NCI-H1694 treated with DMSO at 0.1 percent for 48 hours (cell line): Measurements from ENCODE around the gene MAGEB6.
"Not testable (repeated sequence)": the region's sequence is repeated elsewhere in the genome, so short reads cannot be mapped to it uniquely, and the experiment has no call there.

Source experiments
- DNase-seq: peaks from one replicate; lab custom pipeline; 2025; lab: John Stamatoyannopoulos, UW

The MAGEB6 gene, protein sequence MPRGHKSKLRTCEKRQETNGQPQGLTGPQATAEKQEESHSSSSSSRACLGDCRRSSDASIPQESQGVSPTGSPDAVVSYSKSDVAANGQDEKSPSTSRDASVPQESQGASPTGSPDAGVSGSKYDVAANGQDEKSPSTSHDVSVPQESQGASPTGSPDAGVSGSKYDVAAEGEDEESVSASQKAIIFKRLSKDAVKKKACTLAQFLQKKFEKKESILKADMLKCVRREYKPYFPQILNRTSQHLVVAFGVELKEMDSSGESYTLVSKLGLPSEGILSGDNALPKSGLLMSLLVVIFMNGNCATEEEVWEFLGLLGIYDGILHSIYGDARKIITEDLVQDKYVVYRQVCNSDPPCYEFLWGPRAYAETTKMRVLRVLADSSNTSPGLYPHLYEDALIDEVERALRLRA

DNA sequence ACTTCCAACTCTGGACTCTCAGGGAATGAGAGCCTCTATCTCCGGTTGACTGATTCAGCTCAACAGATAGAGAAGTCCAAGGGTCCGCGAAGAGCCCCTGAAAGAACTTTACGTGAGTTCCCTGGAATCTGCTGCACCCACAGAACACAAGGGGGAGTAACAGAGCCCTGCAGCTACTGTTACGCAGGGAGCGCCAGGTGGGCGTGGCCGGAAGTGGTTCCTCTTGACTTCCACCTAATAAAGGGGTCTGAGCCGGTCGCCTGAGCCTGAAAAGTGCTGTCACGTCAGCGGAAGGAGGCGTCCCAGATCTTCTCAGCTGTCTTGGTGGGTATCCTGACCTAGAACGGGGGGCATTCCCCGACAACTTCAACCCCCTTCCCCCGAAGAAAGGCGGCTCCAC lies at the start of gene MAGEB6:
TSS of gene MAGEB6 (plus strand) at position 237 of the 400 bp plus-strand sequence. CDS start 1,407 bp downstream, outside the sequence.
- DNase-seq = no peak

DNA sequence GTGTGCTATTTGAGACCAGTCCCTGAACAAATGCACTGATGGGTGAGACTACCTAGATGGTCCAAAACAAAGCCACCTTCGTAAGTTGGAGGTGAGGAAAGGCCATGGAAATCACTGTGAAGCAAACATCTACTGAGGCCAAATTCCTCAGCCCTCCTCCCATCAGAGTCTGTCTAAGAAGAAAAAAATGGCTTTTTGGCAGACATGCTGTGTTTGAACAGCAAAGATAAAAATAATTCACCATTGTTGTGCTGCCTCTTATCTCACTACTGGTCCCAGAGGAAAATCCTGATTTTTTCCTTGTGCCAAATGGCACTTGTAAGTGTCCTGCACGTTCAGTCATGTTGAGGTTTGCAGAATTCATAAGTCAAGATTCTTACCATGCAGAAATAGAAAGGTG lies 46.2 kb upstream of the MAGEB6 start:
- no peak for DNase-seq

DNA sequence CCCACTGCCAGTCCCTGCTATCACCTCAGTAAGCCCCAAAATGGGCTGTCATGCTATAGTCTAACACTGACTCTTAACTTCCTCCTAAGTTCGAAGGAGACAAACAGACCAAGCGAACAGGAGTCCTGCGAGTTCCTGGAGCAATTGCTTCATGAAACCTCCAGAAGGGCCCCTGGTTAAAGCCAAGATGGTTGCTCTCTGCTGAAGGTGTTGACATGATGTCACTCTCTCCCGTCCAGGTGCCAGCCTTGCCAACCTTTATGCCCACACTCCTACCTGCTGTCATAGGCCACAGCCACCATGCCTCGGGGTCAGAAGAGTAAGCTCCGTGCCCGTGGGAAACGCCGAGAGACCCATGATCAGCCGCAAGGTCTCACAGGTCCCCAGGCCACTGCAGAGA lies 31.9 kb upstream of the MAGEB6 start, which contains the start of gene MAGEB6B:
TSS of gene MAGEB6B (plus strand) at position 301 of the 400 bp plus-strand sequence. CDS start at position 301, 0 bp downstream.
- no peak for DNase-seq

DNA sequence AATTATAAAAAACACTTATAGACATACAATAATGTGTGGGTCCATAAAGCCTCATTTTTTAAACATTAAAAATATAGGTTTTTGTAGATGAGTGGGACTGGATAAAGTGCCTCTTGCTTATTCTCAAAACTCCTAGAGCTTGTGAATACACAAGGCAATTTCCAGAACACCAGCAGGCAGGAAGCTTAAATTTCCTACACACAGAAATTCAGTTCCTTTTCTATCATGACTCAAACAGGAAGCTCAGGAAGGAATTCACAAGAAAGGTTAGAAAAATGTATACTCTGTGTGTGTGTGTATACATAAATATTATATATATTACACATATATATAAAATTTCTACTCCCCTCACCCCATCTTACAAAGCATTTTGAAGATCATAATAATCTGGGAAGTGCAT lies 11.3 kb downstream of the MAGEB6 start:
- DNase-seq = no peak

DNA sequence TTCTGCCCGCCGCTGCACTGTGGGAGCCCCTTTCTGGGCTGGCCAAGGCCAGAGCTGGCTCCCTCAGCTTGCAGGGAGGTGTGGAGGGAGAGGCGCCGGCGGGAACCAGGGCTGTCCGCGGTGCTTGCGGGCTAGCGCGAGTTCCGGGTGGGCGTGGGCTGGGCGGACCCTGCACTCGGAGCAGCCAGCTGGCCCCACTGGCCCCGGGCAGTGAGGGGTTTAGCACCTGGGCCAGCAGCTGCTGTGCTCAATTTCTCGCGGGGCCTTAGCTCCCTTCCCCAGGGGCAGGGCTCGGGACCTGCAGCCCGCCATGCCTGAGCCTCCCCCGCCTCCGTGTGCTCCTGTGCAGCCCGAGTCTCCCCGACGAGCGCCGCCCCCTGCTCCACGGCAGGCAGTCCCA lies 12.5 kb downstream of the MAGEB6 start:
- DNase-seq = not testable (repeated sequence)

DNA sequence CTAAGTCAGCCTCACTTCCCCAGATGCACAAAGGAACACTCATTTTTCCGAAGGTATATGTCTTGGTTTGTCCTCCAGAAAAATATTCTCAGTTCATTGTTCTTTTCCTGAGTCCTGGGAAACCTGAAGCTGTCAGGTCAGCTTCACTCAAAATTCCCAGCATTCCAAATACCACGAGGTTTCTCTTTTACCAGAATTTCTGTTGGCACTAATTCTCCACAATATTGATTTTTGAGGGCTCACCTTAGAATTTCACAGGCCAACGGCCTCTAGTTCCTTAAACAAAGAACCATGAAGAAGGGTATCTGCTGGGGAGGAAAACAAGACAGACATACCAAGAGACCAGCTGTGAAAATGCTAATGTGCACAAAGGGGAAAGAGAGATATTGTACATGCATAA lies 15.8 kb downstream of the MAGEB6 start:
- no peak for DNase-seq

DNA sequence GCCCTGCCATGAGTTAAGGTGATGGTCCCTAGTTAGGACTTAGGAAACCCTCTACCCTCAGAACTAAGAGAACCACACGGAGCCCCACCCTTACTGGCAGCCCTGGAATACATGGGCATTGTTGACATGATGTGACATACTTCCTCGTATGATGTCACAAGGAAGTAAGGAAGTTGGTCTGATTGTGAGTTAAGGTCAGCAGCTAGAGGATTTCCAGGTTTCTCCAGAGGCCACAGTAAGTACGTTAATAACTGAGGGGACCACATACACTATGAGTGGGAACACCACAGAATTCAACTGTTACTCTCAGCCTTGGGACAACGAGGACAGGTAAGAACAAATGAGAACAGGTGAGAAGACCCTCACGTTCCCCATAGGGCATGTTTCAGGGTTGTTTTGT lies 23.6 kb downstream of the MAGEB6 start, which contains the start of gene MAGEB5:
TSS of gene MAGEB5 (plus strand) at position 301 of the 400 bp plus-strand sequence. CDS start 1,133 bp downstream, outside the sequence.
- DNase-seq = no peak

DNA sequence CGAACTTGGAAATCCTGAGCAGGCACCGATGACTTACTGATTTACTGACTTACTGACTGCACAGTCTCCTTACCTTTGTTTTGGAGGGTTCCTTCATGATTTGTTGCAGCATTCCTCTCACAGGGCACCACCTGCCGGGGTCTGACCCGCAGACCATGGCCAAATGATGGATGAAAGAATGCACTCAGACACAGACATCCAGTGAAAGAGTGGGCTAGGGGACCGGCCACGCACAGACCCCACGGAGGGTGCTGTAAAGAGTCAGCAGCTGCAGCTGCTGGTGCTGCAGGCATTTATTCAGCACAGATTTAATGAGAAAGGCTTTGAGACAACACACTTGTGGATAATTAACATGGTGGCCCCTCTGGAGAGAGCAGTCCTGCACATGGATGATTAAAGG lies 27.1 kb downstream of the MAGEB6 start:
- DNase-seq = no peak

DNA sequence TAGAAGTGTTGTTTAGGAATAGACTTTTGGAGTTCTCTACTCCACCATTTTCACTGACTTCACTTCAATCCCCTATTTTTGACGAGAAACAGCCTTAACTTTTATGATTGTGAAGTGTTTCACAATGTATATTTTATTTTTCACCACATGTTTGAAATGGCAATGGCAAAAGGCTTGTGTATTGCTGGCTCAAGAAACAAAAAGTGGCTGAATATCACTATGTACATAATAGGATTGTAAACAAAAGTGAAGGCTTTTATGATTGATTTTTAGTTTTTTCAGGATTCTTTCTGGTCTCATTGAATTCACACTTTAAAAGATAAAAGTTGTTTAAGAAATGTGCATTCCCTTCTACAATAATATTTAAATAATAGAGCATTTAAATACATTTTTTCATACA lies 41.9 kb downstream of the MAGEB6 start:
- no peak for DNase-seq
